Esophagus muscularis mucosa (tissue), 4 donors: ENCODE results near the gene RPL41. TPM values are rescaled to one million over a fixed set of nuclear protein-coding genes. Genes with fewer than 3 reads are reported as not detected.

Experiments used
- DNase-seq: peaks from one replicate; pipeline ENCODE4 v3.0.0-alpha.2; 2017; ENCODE audit errors: extremely low spot score
- H3K27ac ChIP-seq, 4 donors: fragments of 200-600 bp; sonication (generic); replicated peaks in 1 of 4; 1 replicate in 3 of 4; 2 replicates in 1 of 4; pipeline ENCODE4 v1.5.1; 2016 to 2019; ENCODE audit warnings: mild to moderate bottlenecking in 1 of 4
- H3K27me3 ChIP-seq, 4 donors: fragments of 200-600 bp; sonication (generic); one replicate each; pipeline versions ENCODE4 v1.5.1 to v1.6.0; 2016 to 2019
- H3K36me3 ChIP-seq, 4 donors: fragments of 200-600 bp; sonication (generic); one replicate each; pipeline ENCODE4 v1.5.1; 2016 to 2019
- H3K4me1 ChIP-seq, 4 donors: fragments of 200-600 bp; sonication (generic); one replicate each; pipeline ENCODE4 v1.5.1; 2016 to 2019
- H3K4me3 ChIP-seq, 4 donors: fragments of 200-600 bp; sonication (generic); 1 replicate in 2 of 4; 2 replicates in 2 of 4; pipeline ENCODE4 v1.5.1; 2016 to 2019; ENCODE audit warnings: mild to moderate bottlenecking in 4 of 4, moderate library complexity in 1 of 4
- H3K9me3 ChIP-seq, 4 donors: fragments of 200-600 bp; sonication (generic); 1 replicate in 3 of 4; 2 replicates in 1 of 4; pipeline ENCODE4 v1.5.1; 2016 to 2019
- EP300 ChIP-seq: sonication (generic); formaldehyde crosslinking; IDR thresholded peaks from one replicate; pipeline ENCODE4 v1.6.1; 2017; ENCODE audit warnings: antibody characterized with exemption
- POLR2A ChIP-seq: fragments of 450-650 bp; IDR thresholded peaks from one replicate; pipeline ENCODE4 v1.6.1; 2017; ENCODE audit warnings: antibody characterized with exemption, moderate library complexity, mild to moderate bottlenecking, low read depth
- POLR2AphosphoS5 ChIP-seq, 2 donors: sonication (generic); formaldehyde crosslinking; IDR thresholded peaks; one replicate each; pipeline ENCODE4 v1.6.1; 2017; ENCODE audit warnings: antibody characterized with exemption in 2 of 2
- WGBS: methylation state at CpG from one replicate; pipeline ENCODE4 v1.1.5; 2018; 5-methylcytosine and 5-hydroxymethylcytosine counted together
- intact Hi-C: fragments of 100-400 bp; cut with DNase I; formaldehyde crosslinking; loops from one replicate; pipeline ENCODE4 v1.15.1; 2023
- total RNA-seq, 4 donors: library from RNA; depleted of rRNA; stranded (reverse); fragments of >200 nt; gene quantifications; one replicate each; pipeline versions ENCODE4 v1.1.0 to v1.2.1, GENCODE V29; 2016
- TF ChIP-seq, protein P1 (sequence below), 3 experiments: fragments of 200-600 bp in 2 of 3; fragments of 450-650 bp in 1 of 3; sonication (generic) in 2 of 3; IDR thresholded peaks; one replicate each; pipeline ENCODE4 v1.5.1; 2017 to 2019; ENCODE audit warnings: antibody characterized with exemption in 3 of 3, mild to moderate bottlenecking in 2 of 3, moderate library complexity in 1 of 3

The RPL41 gene
- total RNA-seq, 4 donors from 2014 or later, result 1,962 to 4,166 (median 3,502) TPM

- Histone ChIP-seq H3K36me3 (peaks cover 35 to 60% (median 59%) of the 10 kb centered on the region in 4 donors), H3K9me3 (no peaks in the 10 kb centered on the region), H3K27ac (peak overlapping the region; percentile 93 to 98 (median 96)), H3K4me3 (peak overlapping the region; percentile 66 to 98 (median 86)), H3K27me3 (no peaks in the 10 kb centered on the region), H3K4me1 (peaks cover 35 to 69% (median 67%) of the 10 kb centered on the region in 4 donors)
- DNase-seq, result no peak
- 13% methylated on average over 7 of the region's 7 CpGs for WGBS
- TF ChIP-seq, protein P1, sequence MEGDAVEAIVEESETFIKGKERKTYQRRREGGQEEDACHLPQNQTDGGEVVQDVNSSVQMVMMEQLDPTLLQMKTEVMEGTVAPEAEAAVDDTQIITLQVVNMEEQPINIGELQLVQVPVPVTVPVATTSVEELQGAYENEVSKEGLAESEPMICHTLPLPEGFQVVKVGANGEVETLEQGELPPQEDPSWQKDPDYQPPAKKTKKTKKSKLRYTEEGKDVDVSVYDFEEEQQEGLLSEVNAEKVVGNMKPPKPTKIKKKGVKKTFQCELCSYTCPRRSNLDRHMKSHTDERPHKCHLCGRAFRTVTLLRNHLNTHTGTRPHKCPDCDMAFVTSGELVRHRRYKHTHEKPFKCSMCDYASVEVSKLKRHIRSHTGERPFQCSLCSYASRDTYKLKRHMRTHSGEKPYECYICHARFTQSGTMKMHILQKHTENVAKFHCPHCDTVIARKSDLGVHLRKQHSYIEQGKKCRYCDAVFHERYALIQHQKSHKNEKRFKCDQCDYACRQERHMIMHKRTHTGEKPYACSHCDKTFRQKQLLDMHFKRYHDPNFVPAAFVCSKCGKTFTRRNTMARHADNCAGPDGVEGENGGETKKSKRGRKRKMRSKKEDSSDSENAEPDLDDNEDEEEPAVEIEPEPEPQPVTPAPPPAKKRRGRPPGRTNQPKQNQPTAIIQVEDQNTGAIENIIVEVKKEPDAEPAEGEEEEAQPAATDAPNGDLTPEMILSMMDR (IDR thresholded peaks at IDR 0.05), result no peak
- TF ChIP-seq POLR2A, result no peak
- TF ChIP-seq POLR2AphosphoS5 (IDR thresholded peaks at IDR 0.05), result peak in 1 of 2 donors; percentile 44
- TF ChIP-seq EP300, result no peak
- intact Hi-C loops, result no loop called here
These were observed 43.8 kb downstream of the RPL41 start for GRCh38 chr12:56160193-56160763.

- H3K4me1 ChIP-seq, result peaks cover 35 to 74% (median 72%) of the 10 kb centered on the region in 4 donors
- H3K4me3 ChIP-seq, result peak overlapping the region; percentile 66 to 98 (median 86)
- no peaks in the 10 kb centered on the region for H3K9me3 ChIP-seq
- no peak for DNase-seq
- no peaks in the 10 kb centered on the region for H3K27me3 ChIP-seq
- H3K27ac ChIP-seq, result peak overlapping the region; percentile 93 to 98 (median 96)
- peaks cover 40 to 69% (median 67%) of the 10 kb centered on the region in 4 donors for H3K36me3 ChIP-seq
- 41% methylated on average over 10 of the region's 11 CpGs for WGBS
- TF ChIP-seq POLR2A (no peak), EP300 (no peak), POLR2AphosphoS5 (IDR thresholded peaks at IDR 0.05) (no peak)
- TF ChIP-seq, protein P1 (IDR thresholded peaks at IDR 0.05), result no peak
- intact Hi-C loops, result no loop called here
These were observed 44.7 kb downstream of the RPL41 start for GRCh38 chr12:56160894-56161689.

DNA sequence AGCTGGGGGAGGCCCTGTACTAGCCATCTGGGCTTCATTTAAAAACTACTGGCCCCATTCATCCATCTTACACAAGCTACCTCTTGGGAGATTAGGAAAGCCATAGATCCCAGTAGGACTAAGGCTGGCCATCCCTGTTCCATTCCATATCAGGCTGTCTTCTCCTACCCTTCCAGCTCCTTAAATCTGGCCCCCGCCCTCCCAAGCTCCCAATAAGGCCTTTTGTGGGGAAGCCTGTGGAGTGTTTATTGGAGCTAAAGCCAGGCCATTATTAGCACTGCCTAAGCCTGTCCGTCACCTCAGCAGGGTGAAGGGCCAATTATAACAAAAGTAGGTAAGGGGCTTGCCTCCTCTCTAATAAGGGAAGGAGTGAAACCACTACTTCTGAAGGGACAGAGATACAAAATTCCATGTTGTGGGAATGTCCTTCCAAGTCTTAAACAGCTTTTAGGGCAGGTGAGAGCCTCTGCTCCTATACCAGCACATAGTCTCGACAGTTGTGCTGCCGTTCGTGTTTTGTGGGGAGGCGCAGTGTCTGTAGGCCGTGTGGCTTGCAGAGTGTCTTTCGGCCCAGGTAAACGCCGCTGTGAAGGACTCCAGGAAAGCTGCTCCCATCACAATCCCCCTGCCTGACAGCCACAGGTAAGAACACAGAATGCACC, 45.4 kb downstream of the RPL41 start:
- TF ChIP-seq, protein P1 (IDR thresholded peaks at IDR 0.05), result no peak
- TF ChIP-seq POLR2A (no peak), POLR2AphosphoS5 (IDR thresholded peaks at IDR 0.05) (peak; percentile 65 to 66), EP300 (no peak)
- Histone ChIP-seq H3K27me3 (no peaks in the 10 kb centered on the region), H3K4me1 (peaks cover 31 to 68% (median 66%) of the 10 kb centered on the region in 4 donors), H3K27ac (peak overlapping the region; percentile 93 to 98 (median 96)), H3K36me3 (peaks cover 47 to 76% (median 74%) of the 10 kb centered on the region in 4 donors), H3K4me3 (peak overlapping the region; percentile 66 to 98 (median 86)), H3K9me3 (no peaks in the 10 kb centered on the region)
- intact Hi-C loops, result no loop called here
- DNase-seq, result no peak
- WGBS, result 60% methylated on average over 10 of the region's 10 CpGs

DNA sequence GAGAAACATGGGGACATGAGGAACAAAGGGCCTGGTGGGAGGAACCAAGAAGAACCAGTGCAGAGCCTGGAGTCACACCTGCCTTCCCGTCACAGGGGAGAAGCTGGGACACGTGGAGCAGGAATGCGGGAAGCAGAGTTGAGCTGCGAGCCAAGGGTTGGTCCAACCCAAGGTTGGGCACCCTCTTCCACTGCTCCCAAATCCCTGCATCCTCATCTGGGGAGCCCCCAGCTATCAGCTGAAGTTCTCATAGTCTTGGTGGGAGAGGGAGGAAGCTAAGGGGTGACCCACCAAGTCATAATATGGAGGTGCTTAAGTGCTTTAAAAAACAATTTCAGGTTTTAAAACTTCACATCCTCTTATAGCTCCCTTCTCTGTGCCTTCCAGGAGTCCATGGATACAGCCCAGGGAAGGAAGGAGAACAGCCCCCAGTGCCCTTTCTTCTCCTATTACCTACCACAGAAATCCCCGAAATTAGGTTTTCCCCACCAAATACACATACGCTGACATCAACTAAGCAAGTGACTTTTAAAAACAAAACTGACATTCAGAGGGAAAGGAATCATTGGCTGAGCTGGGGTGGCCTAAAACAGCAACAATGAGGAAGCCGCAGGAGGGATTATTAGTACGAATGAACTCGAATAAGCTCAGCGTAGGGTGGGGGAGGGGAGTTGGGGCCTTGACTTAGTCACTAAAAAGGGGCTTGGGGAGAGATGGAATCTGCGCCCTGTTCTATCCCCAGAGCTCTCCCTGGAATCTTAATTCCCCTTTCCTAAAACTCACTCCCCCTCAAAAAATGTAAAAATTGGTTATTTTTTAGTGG, 46.2 kb downstream of the RPL41 start:
- WGBS, result 34% methylated on average over 11 of the region's 11 CpGs
- Histone ChIP-seq H3K36me3 (peaks cover 55 to 84% (median 83%) of the 10 kb centered on the region in 4 donors), H3K9me3 (no peaks in the 10 kb centered on the region), H3K27ac (peak overlapping the region; percentile 93 to 98 (median 96)), H3K27me3 (no peaks in the 10 kb centered on the region), H3K4me3 (peak overlapping the region in 3 of 4 donors; percentile 66 to 94 (median 77)), H3K4me1 (peaks cover 25 to 59% (median 57%) of the 10 kb centered on the region in 4 donors)
- no peak for DNase-seq
- TF ChIP-seq POLR2A (no peak), EP300 (no peak), POLR2AphosphoS5 (IDR thresholded peaks at IDR 0.05) (peak; percentile 20 to 40)
- TF ChIP-seq, protein P1 (IDR thresholded peaks at IDR 0.05), result no peak
- intact Hi-C loops, result no loop called here
